ENCODE results near the gene PRELID1.
A peak's percentile ranks its signal among the peaks of the same experiment; 100 is the strongest.

The PRELID1 gene

GRCh38 chr5:177349762-177350161, 46.2 kb downstream of the PRELID1 start:
- H3K4me2 ChIP-seq (ENCODE audit: low read depth, low read length, poor library complexity, severe bottlenecking) = peak overlapping the region; percentile 97
- H3K4me3 ChIP-seq (ENCODE audit: insufficient read depth, low read length, poor library complexity, severe bottlenecking) = peak overlapping the region; percentile 76
- H3K27me3 ChIP-seq (ENCODE audit: low read length) = no peaks in the 10 kb centered on the region
- no peak overlapping the region for H3K27ac ChIP-seq (ENCODE audit: low read depth, low read length)
- peaks cover 63% of the 10 kb centered on the region for H3K79me2 ChIP-seq (ENCODE audit: insufficient read depth, low read length)
- H3K9me3 ChIP-seq (ENCODE audit: insufficient read depth, low read length) = no peaks in the 10 kb centered on the region
- H2AFZ ChIP-seq (ENCODE audit: low read depth, low read length, severe bottlenecking) = no peak overlapping the region
- TF ChIP-seq EZH2phosphoT487 (conservative IDR thresholded peaks at IDR 0.05; ENCODE audit: low read length) (no peak), CTCF (IDR thresholded peaks at IDR 0.05; ENCODE audit: insufficient read depth, low read length, poor library complexity, severe bottlenecking) (no peak)
- H3K36me3 ChIP-seq (ENCODE audit: low read length) = peaks cover 6% of the 10 kb centered on the region; the same call in 1 of the 2 replicates
- peak overlapping the region; percentile 70 for H3K9ac ChIP-seq (ENCODE audit: low read length)
- H4K20me1 ChIP-seq (ENCODE audit: low read depth, low read length) = no peaks in the 10 kb centered on the region; the same call in 1 of the 2 replicates
- no peaks in the 10 kb centered on the region for H3F3A ChIP-seq (ENCODE audit: insufficient read depth)
- H3K9me2 ChIP-seq (replicated peaks; ENCODE audit: insufficient read depth, low read length) = no peaks in the 10 kb centered on the region

DNA sequence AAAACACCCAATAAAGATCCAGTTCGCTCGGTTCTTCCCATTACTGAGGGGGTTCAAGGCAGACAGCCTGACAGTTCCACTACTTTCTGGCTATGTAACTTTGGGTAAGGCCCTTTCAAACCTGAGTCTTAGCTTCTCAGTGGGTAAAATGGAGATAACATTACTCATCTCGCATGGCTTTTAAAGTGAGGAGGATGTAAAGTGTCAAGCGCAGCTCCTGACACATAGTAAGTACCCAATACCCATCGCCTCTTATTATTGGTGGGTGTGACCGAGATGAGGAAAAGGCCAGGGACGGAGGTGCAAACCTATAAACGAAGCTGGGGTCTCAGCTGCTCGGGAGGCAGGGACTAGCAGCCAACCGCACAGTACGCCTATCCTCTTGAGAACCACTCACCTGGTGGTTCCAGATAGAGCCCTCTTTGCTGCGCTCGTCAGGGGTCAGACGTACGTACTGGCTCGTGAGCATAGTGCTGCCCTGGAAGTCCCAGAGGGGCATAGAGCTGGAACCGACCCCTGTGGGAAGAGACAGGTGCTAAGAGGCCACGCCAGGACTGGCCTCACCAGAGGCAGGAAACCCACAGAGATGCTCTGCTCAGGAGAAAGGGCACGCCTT, 47.3 kb downstream of the PRELID1 start:
- peaks cover 54% of the 10 kb centered on the region for H3K79me2 ChIP-seq (ENCODE audit: insufficient read depth, low read length)
- no peaks in the 10 kb centered on the region for H3F3A ChIP-seq (ENCODE audit: insufficient read depth)
- TF ChIP-seq EZH2phosphoT487 (conservative IDR thresholded peaks at IDR 0.05; ENCODE audit: low read length) (no peak), CTCF (IDR thresholded peaks at IDR 0.05; ENCODE audit: insufficient read depth, low read length, poor library complexity, severe bottlenecking) (no peak)
- peak overlapping the region; percentile 76 for H3K4me3 ChIP-seq (ENCODE audit: insufficient read depth, low read length, poor library complexity, severe bottlenecking)
- H3K36me3 ChIP-seq (ENCODE audit: low read length) = peaks cover 6% of the 10 kb centered on the region; the same call in 1 of the 2 replicates
- no peaks in the 10 kb centered on the region for H3K9me3 ChIP-seq (ENCODE audit: insufficient read depth, low read length)
- no peaks in the 10 kb centered on the region for H3K27me3 ChIP-seq (ENCODE audit: low read length)
- no peaks in the 10 kb centered on the region; the same call in 1 of the 2 replicates for H4K20me1 ChIP-seq (ENCODE audit: low read depth, low read length)
- peak overlapping the region; percentile 70 for H3K9ac ChIP-seq (ENCODE audit: low read length)
- peak overlapping the region; percentile 50 for H2AFZ ChIP-seq (ENCODE audit: low read depth, low read length, severe bottlenecking)
- H3K27ac ChIP-seq (ENCODE audit: low read depth, low read length) = peak overlapping the region; percentile 95
- H3K9me2 ChIP-seq (replicated peaks; ENCODE audit: insufficient read depth, low read length) = no peaks in the 10 kb centered on the region
- H3K4me2 ChIP-seq (ENCODE audit: low read depth, low read length, poor library complexity, severe bottlenecking) = peak overlapping the region; percentile 97

- no peak for TF ChIP-seq EZH2phosphoT487 (conservative IDR thresholded peaks at IDR 0.05; ENCODE audit: low read length)
- TF ChIP-seq CTCF (IDR thresholded peaks at IDR 0.05; ENCODE audit: insufficient read depth, low read length, poor library complexity, severe bottlenecking) = no peak
- peaks cover 6% of the 10 kb centered on the region; the same call in 1 of the 2 replicates for H3K36me3 ChIP-seq (ENCODE audit: low read length)
- no peaks in the 10 kb centered on the region for H3K9me3 ChIP-seq (ENCODE audit: insufficient read depth, low read length)
- H2AFZ ChIP-seq (ENCODE audit: low read depth, low read length, severe bottlenecking) = peak within 1 kb of the TSS; percentile 72
- peaks cover 47% of the 10 kb centered on the region for H3K79me2 ChIP-seq (ENCODE audit: insufficient read depth, low read length)
- peaks cover 3% of the 10 kb centered on the region; the same call in 1 of the 2 replicates for H3F3A ChIP-seq (ENCODE audit: insufficient read depth)
- H3K9ac ChIP-seq (ENCODE audit: low read length) = peak within 1 kb of the TSS; percentile 70
- peak within 1 kb of the TSS; percentile 95 for H3K27ac ChIP-seq (ENCODE audit: low read depth, low read length)
- H3K27me3 ChIP-seq (ENCODE audit: low read length) = no peaks in the 10 kb centered on the region
- peak within 1 kb of the TSS; percentile 76 for H3K4me3 ChIP-seq (ENCODE audit: insufficient read depth, low read length, poor library complexity, severe bottlenecking)
- H3K4me2 ChIP-seq (ENCODE audit: low read depth, low read length, poor library complexity, severe bottlenecking) = peak within 1 kb of the TSS; percentile 97
- H3K9me2 ChIP-seq (replicated peaks; ENCODE audit: insufficient read depth, low read length) = no peaks in the 10 kb centered on the region
- H4K20me1 ChIP-seq (ENCODE audit: low read depth, low read length) = no peaks in the 10 kb centered on the region; the same call in 1 of the 2 replicates
These were observed 48.1 kb downstream of the PRELID1 start, which contains the start of gene LMAN2 for GRCh38 chr5:177351392-177352329. Gene LMAN2 (minus strand): TSS chr5:177351668. CDS start chr5:177351647, 21 bp downstream.
